Skeletal muscle tissue (tissue), 4 donors: Measurements from ENCODE around the gene FLT3. TPM values are rescaled to one million over a fixed set of nuclear protein-coding genes. Genes with fewer than 3 reads are reported as not detected.
"Not testable (repeated sequence)": the region's sequence is repeated elsewhere in the genome, so short reads cannot be mapped to it uniquely, and the experiment has no call there.

Source experiments
- H3K27ac ChIP-seq: one replicate; pipeline ENCODE4 v1.7.0; 2013; ENCODE audit warnings: mild to moderate bottlenecking, low read depth, low read length, inconsistent platforms
- H3K27me3 ChIP-seq, 3 donors: one replicate each; pipeline ENCODE4 v1.7.0; 2013; ENCODE audit warnings: low read length in 3 of 3; ENCODE audit not compliant: control insufficient read depth in 3 of 3, insufficient read depth in 3 of 3
- H3K36me3 ChIP-seq, 3 donors: one replicate each; pipeline ENCODE4 v1.7.0; 2013; ENCODE audit warnings: low read length in 3 of 3; ENCODE audit not compliant: control insufficient read depth in 3 of 3, insufficient read depth in 3 of 3
- H3K4me1 ChIP-seq, 3 donors: one replicate each; pipeline ENCODE4 v1.7.0; 2013; ENCODE audit warnings: low read length in 3 of 3, mild to moderate bottlenecking in 3 of 3; ENCODE audit not compliant: control insufficient read depth in 3 of 3, insufficient read depth in 3 of 3
- H3K4me3 ChIP-seq, 3 donors: one replicate each; pipeline ENCODE4 v1.7.0; 2013; ENCODE audit warnings: low read length in 3 of 3
- H3K9ac ChIP-seq, 3 donors: one replicate each; pipeline ENCODE4 v1.7.0; 2013; ENCODE audit warnings: low read length in 3 of 3, mild to moderate bottlenecking in 3 of 3, moderate library complexity in 2 of 3, low read depth in 1 of 3
- H3K9me3 ChIP-seq, 3 donors: one replicate each; pipeline ENCODE4 v1.7.0; 2013; ENCODE audit warnings: low read length in 3 of 3; ENCODE audit not compliant: control insufficient read depth in 3 of 3
- total RNA-seq: library from RNA; depleted of rRNA; stranded (reverse); fragments of >200 nt; gene quantifications from one replicate; pipeline ENCODE4 v1.2.3, GENCODE V29; 2014
- donor health status: Osteomylitis.

The FLT3 gene
- total RNA-seq, 1 donor from 2014 or later, result 0.52 TPM

DNA sequence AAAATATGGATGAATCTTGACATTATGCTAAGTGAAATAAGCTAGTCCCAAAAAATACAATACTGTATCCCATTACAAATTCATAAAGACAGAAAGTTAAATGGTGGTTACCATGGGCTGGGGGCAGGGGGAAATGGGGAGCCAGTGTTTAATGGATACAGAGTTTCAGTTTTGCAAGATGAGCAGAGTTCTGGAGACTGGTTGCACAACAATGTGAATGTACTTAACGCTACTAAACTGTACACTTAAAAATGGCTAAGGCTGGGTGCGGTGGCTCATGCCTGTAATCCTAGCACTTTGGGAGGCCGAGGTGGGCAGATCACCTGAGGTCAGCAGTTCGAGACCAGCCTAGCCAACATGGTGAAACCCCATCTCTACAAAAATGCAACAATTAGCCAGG, 1.5 kb upstream of the FLT3 start:
- not testable (repeated sequence) for H3K36me3 ChIP-seq, H3K9me3 ChIP-seq, H3K27ac ChIP-seq, H3K4me3 ChIP-seq, H3K4me1 ChIP-seq, H3K9ac ChIP-seq
- H3K27me3 ChIP-seq, result peaks cover 15 to 39% (median 31%) of the 10 kb centered on the region in 3 donors

DNA sequence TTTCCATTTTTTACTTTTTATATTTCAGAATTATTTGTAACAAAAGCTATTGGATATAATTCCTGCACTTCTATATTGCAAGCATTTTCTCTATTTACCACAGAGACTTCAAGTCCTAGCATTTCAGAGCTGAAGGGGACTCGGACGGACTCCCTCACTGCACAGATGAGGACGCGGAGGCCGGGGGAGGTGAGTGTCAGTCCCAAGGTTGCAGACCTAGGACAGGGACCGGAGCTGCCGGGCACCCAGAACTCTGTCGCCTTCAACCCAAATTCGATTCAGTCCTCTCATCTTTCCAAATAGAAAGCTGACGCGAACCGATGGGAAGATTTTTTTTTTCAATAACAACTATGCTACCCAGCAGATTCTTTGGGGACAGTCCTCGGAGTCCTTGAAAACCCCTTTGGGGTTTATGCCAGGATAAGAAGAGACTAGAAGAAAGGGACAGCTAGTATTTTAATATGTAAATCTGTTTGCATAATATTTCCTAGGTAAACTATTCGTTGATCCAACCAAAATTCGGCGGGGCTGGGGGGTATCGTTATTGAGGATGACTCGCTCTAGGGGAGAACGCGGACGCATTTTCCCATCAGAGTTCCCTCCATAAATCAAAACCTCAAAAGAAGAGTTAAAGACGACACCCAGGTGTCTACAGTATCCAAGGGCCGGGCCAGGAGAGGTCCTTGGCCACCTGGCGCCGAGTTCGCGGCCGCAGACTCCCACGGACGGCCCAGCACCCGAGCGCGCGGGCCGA, 803 bp downstream of the FLT3 start:
- Histone ChIP-seq H3K4me3 (peak overlapping the region in 2 of 3 donors; percentile 23 to 49), H3K36me3 (no peaks in the 10 kb centered on the region), H3K27ac (no peak overlapping the region), H3K4me1 (peaks cover 0 to 4% (median 3%) of the 10 kb centered on the region in 3 donors), H3K9me3 (peaks cover 0 to 9% (median 0%) of the 10 kb centered on the region in 3 donors), H3K9ac (no peak overlapping the region), H3K27me3 (peaks cover 15 to 40% (median 32%) of the 10 kb centered on the region in 3 donors)

DNA sequence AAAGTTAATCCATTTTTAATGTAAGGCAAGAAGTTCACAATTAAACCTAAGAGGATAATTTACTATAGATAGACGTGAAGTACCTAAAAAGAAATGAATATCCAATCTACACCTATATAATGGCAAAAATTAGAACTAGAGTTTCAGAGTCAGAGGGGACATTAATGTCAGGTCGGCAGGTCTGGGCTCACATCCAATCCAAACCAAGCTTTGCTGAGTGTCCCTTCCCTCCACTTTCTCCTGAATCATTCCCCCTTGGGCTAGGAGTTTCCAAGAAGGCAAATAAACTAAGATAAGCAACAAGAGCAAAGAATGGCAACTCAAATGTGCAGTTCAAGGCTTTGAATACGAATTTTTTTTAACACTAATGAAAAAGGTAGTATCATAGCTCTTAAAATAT, 2.9 kb downstream of the FLT3 start:
- Histone ChIP-seq H3K27me3 (peaks cover 15 to 40% (median 31%) of the 10 kb centered on the region in 3 donors), H3K4me3 (no peak overlapping the region), H3K4me1 (peaks cover 0 to 4% (median 3%) of the 10 kb centered on the region in 3 donors), H3K9me3 (peaks cover 0 to 6% (median 0%) of the 10 kb centered on the region in 3 donors), H3K36me3 (no peaks in the 10 kb centered on the region), H3K27ac (no peak overlapping the region), H3K9ac (no peak overlapping the region)

DNA sequence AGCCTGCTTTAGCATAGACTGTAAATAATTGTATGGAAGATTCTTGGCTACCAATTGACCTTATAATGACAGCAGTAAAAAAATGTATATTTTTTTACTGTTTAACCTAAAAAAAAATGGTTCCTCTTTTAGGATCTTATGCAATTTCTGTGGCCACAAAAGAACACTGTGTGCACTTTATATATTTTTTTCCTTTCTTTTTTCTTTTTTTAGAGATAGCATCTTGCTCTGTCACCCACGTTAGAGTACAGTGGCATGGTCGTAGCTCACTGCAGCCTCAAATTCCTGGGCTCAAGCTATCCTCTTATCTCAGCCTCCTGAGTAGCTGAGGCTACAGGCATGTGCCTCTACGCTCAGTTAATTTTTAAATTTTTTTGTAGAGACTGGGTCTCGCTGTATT, 6.1 kb downstream of the FLT3 start:
- Histone ChIP-seq H3K4me1 (no peaks in the 10 kb centered on the region), H3K9me3 (peaks cover 0 to 6% (median 0%) of the 10 kb centered on the region in 3 donors), H3K4me3 (no peak overlapping the region), H3K27me3 (peaks cover 2 to 17% (median 12%) of the 10 kb centered on the region in 3 donors), H3K27ac (no peak overlapping the region), H3K36me3 (no peaks in the 10 kb centered on the region), H3K9ac (no peak overlapping the region)

DNA sequence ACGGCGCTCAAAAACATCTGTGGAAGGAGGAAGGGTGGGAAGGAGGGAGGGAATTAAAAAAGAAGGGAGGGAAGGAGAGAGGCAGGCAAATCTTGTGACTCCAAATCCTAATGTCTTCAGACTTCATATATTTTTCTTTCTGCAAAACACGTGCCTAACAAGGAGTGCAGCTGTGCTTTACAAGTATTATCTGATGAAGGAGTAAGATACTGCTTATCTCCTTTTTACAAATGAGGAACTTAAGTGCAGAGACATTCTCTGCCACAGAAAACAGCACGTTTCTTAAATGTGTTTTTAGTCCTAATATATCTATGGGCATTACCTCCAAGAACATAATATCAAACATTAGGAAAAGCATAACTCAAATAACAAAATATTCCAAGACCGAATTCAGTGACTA, 6.5 kb downstream of the FLT3 start:
- H3K4me3 ChIP-seq, result no peak overlapping the region
- peaks cover 0 to 6% (median 0%) of the 10 kb centered on the region in 3 donors for H3K9me3 ChIP-seq
- no peak overlapping the region for H3K9ac ChIP-seq
- no peaks in the 10 kb centered on the region for H3K4me1 ChIP-seq
- H3K27me3 ChIP-seq, result peaks cover 0 to 16% (median 8%) of the 10 kb centered on the region in 3 donors
- H3K36me3 ChIP-seq, result no peaks in the 10 kb centered on the region
- H3K27ac ChIP-seq, result no peak overlapping the region

DNA sequence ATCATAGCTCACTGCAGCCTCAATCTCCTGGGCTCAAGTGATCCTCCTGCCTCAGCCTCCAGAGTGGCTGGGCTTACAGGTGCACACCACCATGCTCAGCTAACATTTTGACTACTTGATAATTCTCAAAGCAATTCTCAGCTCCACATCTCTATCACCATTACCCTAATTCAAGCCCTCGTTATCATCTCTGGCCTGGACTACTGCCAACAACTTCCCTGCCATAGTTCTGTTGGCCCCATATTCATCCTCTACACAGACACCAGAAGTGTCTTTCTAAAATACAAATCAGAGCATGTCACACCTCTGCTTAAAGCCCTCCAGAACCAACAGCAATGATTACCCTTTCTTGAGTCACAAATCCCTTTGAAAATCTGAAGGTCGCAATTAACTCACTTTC, 7.9 kb downstream of the FLT3 start:
- H3K9ac ChIP-seq, result no peak overlapping the region
- H3K4me3 ChIP-seq, result no peak overlapping the region
- no peaks in the 10 kb centered on the region for H3K9me3 ChIP-seq
- no peak overlapping the region for H3K27ac ChIP-seq
- H3K27me3 ChIP-seq, result peaks cover 0 to 8% (median 3%) of the 10 kb centered on the region in 3 donors
- no peaks in the 10 kb centered on the region for H3K4me1 ChIP-seq
- no peaks in the 10 kb centered on the region for H3K36me3 ChIP-seq

DNA sequence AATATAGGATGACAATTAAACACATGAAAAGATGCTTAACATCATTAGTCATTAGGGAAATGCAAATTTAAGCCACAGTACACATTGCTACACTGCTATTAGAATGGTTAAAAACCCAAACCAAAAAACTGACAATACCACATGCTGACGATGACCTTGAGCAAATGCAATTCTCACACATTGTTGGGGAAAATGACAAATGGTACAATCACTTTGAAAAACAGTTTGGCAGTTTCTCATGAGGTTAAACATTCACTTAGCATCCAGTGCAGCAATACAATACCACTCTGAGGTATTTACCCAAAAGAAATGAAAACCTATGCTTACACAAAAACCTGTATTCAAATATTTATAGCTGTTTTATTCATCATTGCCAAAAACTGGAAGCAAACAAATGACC, 11.3 kb downstream of the FLT3 start:
- H3K4me3 ChIP-seq, result no peak overlapping the region
- H3K27me3 ChIP-seq, result peaks cover 0 to 4% (median 0%) of the 10 kb centered on the region in 3 donors
- H3K27ac ChIP-seq, result no peak overlapping the region
- H3K9me3 ChIP-seq, result no peaks in the 10 kb centered on the region
- H3K4me1 ChIP-seq, result no peaks in the 10 kb centered on the region
- no peaks in the 10 kb centered on the region for H3K36me3 ChIP-seq
- H3K9ac ChIP-seq, result no peak overlapping the region

DNA sequence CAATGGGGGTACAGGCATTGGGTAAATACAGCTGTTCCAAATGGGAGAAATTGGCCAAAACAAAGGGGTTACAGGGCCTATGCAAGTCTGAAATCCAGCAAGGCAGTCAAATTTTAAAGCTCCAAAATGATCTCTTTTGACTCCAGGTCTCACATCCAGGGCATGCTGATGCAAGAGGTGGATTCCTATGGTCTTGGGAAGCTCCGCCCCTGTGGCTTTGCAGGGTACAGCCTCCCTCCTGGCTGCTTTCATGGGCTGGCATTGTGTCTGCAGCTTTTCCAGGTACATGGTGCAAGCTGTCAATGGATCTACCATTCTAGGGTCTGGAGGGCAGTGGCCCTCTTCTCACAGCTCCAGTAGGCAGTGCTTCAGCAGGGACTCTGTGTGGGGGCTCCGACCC, 22.6 kb downstream of the FLT3 start:
- H3K36me3 ChIP-seq, H3K4me1 ChIP-seq, H3K27me3 ChIP-seq, H3K9ac ChIP-seq, H3K9me3 ChIP-seq, H3K4me3 ChIP-seq, H3K27ac ChIP-seq: not testable (repeated sequence)

DNA sequence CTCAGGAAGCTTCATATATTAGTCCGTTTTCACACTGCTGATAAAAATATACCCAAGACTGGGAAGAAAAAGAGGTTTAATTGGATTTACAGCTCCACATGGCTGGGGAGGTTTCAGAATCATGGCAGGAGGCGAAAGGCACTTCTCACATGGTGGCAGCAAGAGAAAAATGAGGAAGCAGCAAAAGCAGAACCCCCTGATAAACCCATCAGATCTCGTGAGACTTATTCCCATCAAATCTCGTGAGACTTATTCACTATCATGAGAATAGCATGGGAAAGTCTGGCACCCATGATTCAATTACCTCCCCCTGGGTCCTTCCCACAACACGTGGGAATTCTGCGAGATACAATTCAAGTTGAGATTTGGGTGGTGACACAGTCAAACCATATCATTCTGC, 23.1 kb downstream of the FLT3 start:
- H3K36me3 ChIP-seq, result no peaks in the 10 kb centered on the region
- H3K9ac ChIP-seq, result no peak overlapping the region

DNA sequence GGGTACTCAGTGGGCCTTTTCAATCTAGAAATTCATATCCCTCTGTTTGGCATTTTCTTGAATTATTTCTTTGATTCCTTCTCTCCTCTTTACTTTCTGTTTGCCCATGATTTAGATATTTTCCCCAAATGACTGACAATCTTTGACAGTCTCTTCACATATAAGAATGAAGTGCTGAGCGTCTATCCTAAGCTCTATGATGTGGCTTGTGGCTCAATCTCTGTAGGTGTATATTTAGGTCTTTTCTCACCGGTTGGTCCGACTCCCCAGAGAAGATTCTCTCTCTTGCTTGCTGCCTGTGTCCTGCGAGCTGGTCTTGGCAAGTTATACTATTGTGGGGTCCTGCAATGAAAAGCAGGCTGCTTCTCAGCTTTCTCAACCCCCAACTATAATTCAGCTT, 29.0 kb downstream of the FLT3 start:
- no peaks in the 10 kb centered on the region for H3K36me3 ChIP-seq
- no peak overlapping the region for H3K4me3 ChIP-seq
- no peak overlapping the region for H3K27ac ChIP-seq
- H3K27me3 ChIP-seq, result no peaks in the 10 kb centered on the region
- no peaks in the 10 kb centered on the region for H3K9me3 ChIP-seq
- H3K4me1 ChIP-seq, result no peaks in the 10 kb centered on the region
- no peak overlapping the region for H3K9ac ChIP-seq

More for the DNA sequence above, 23.1 kb downstream of the FLT3 start:
- no peaks in the 10 kb centered on the region for H3K27me3 ChIP-seq
- no peak overlapping the region for H3K27ac ChIP-seq
- H3K9me3 ChIP-seq, result no peaks in the 10 kb centered on the region
- H3K4me3 ChIP-seq, result no peak overlapping the region
- H3K4me1 ChIP-seq, result no peaks in the 10 kb centered on the region
